HepG2 (cell line): Measurements from ENCODE around the gene AKNA. TPM values are rescaled to one million over a fixed set of nuclear protein-coding genes. Genes with fewer than 3 reads are reported as not detected.

ENCODE experiments used
- CTCF ChIP-seq: sonication (generic); formaldehyde crosslinking; IDR thresholded peaks from 2 replicates; pipeline ENCODE4 v1.5.0; 2020; ENCODE audit warnings: mild to moderate bottlenecking, missing genetic modification reagents, moderate library complexity
- GMEB1 ChIP-seq: sonication (generic); formaldehyde crosslinking; IDR thresholded peaks from 2 replicates; pipeline ENCODE4 v1.5.1; 2020; ENCODE audit warnings: missing genetic modification reagents, mild to moderate bottlenecking, borderline replicate concordance
- HOXA9 ChIP-seq: sonication (generic); formaldehyde crosslinking; IDR thresholded peaks from 2 replicates; pipeline ENCODE4 v1.8.1; 2022; ENCODE audit warnings: missing genetic modification reagents, mild to moderate bottlenecking, moderate library complexity, borderline replicate concordance
- JARID2 ChIP-seq: sonication (generic); formaldehyde crosslinking; IDR thresholded peaks from 2 replicates; pipeline ENCODE4 v1.8.1; 2023; ENCODE audit warnings: missing genetic modification reagents, inconsistent platforms; ENCODE audit not compliant: insufficient replicate concordance
- NR2F2 ChIP-seq: IDR thresholded peaks from 2 replicates; pipeline ENCODE4 v1.6.1; 2012; ENCODE audit warnings: low read depth, inconsistent platforms, borderline replicate concordance
- RNF2 ChIP-seq: fragments of 450-650 bp; conservative IDR thresholded peaks from 2 replicates; pipeline ENCODE4 v1.6.1; 2016; ENCODE audit warnings: low read depth
- RXRA ChIP-seq: sonication (generic); formaldehyde crosslinking; IDR thresholded peaks from 2 replicates; pipeline ENCODE4 v1.5.1; 2020; ENCODE audit warnings: missing genetic modification reagents
- THRA ChIP-seq: sonication (generic); formaldehyde crosslinking; IDR thresholded peaks from 2 replicates; pipeline ENCODE4 v1.4.0; 2020; ENCODE audit warnings: missing genetic modification reagents, borderline replicate concordance
- ZBTB2 ChIP-seq: sonication (generic); formaldehyde crosslinking; IDR thresholded peaks from 2 replicates; pipeline ENCODE4 v1.8.0; 2022; ENCODE audit warnings: low read depth, missing genetic modification reagents
- ZNF503 ChIP-seq: sonication (generic); formaldehyde crosslinking; IDR thresholded peaks from 2 replicates; pipeline ENCODE4 v1.4.0; 2020; ENCODE audit warnings: missing genetic modification reagents
- polyA plus RNA-seq, 8 experiments: library from polyadenylated mRNA; depleted of rRNA in 3 of 8; stranded (reverse) in 7 of 8; unstranded in 1 of 8; fragments of >200 nt; fragmentation: Illumina TruSeq in 4 of 8; extraction: Trizol in 4 of 8; gene quantifications; 2 replicates each; pipeline versions ENCODE4 v1.2.1 to v1.2.3, GENCODE V29; 2011 to 2016; ENCODE audit warnings: low read depth in 4 of 8, missing spikeins in 1 of 8, mixed read lengths in 1 of 8; ENCODE audit not compliant: insufficient read depth in 1 of 8
- total RNA-seq, 5 experiments: library from RNA; depleted of rRNA; stranded (reverse); fragments of >200 nt; fragmentation: Illumina TruSeq; extraction: Trizol; gene quantifications; 2 replicates each; pipeline ENCODE4 v1.2.3, GENCODE V29; 2016; ENCODE audit warnings: low read depth in 1 of 5

Gene AKNA
- total and polyA plus RNA-seq, 2 of the 13 experiments (the other 11 are each of a cell fraction or from before 2014, with no cell fraction given), result 3.0 to 3.1 TPM

- TF ChIP-seq NR2F2 (no peak), CTCF (CRISPR knock-in tag) (peak; percentile 17; the same call in 1 of the 2 replicates), ZNF503 (CRISPR knock-in tag) (no peak), THRA (no peak), GMEB1 (CRISPR knock-in tag) (no peak), JARID2 (CRISPR knock-in tag) (no peak), RNF2 (no peak), RXRA (CRISPR knock-in tag) (peak; percentile 15; the same call in 1 of the 2 replicates), HOXA9 (no peak), ZBTB2 (CRISPR knock-in tag) (no peak)
Observed at GRCh38 chr9:114397848-114398605, 10.2 kb upstream of the AKNA start (continued).
